SK-N-SH (cell line): Measurements from ENCODE around the gene PHOX2A. TPM values are rescaled to one million over a fixed set of nuclear protein-coding genes. Genes with fewer than 3 reads are reported as not detected.

Experiments
- CTCF ChIA-PET: fragments of 300-600, 350-600 bp; formaldehyde crosslinking; extraction: SDS; loops from one replicate; lab custom pipeline; 2021; lab: Yijun Ruan, JAX
- POLR2A ChIA-PET: fragments of 350-600 bp; sonication (Branson Sonifier 250); formaldehyde crosslinking; extraction: SDS; loops from one replicate; lab custom pipeline; 2020; ENCODE audit warnings: antibody characterized with exemption, inconsistent platforms; lab: Yijun Ruan, JAX
- DNase-seq: peaks from one replicate; pipeline ENCODE4 v3.0.0; 2012
- H2AFZ ChIP-seq: fragments of 200-600 bp; sonication (generic); 2 replicates; pipeline ENCODE4 v1.8.1; 2016; ENCODE audit warnings: antibody characterized with exemption, mild to moderate bottlenecking, low read depth
- H3F3A ChIP-seq: fragments of 200-600 bp; sonication (generic); replicated peaks from 2 replicates; pipeline ENCODE3; 2016; ENCODE audit warnings: antibody characterized with exemption, mild to moderate bottlenecking; ENCODE audit not compliant: insufficient read depth
- H3K27ac ChIP-seq, 2 experiments: fragments of 200-500 bp in 1 of 2; fragments of 200-600 bp in 1 of 2; sonication (Bioruptor generic) in 1 of 2; sonication (generic), shearing (Covaris generic) in 1 of 2; 2 replicates each; pipeline versions ENCODE4 v1.5.1 to v1.6.1; 2014 to 2016; ENCODE audit warnings: low read depth in 2 of 2, inconsistent platforms in 1 of 2, low read length in 1 of 2, mild to moderate bottlenecking in 1 of 2, mixed read lengths in 1 of 2
- H3K27me3 ChIP-seq: fragments of 200-600 bp; sonication (generic), shearing (Covaris generic); 2 replicates; pipeline ENCODE4 v1.6.1; 2016; ENCODE audit warnings: mixed run types; ENCODE audit not compliant: insufficient read depth
- H3K36me3 ChIP-seq, 2 experiments: fragments of 200-500 bp in 1 of 2; fragments of 200-600 bp in 1 of 2; sonication (Bioruptor generic) in 1 of 2; sonication (generic) in 1 of 2; replicated peaks in 1 of 2; 2 replicates each; pipeline versions ENCODE3 to v1.5.1; 2014 to 2016; ENCODE audit warnings: low read length in 1 of 2, mild to moderate bottlenecking in 1 of 2; ENCODE audit not compliant: insufficient read depth in 2 of 2, control insufficient read depth in 1 of 2
- H3K4me1 ChIP-seq, 2 experiments: fragments of 200-500 bp in 1 of 2; fragments of 200-600 bp in 1 of 2; sonication (Bioruptor generic) in 1 of 2; sonication (generic), shearing (Covaris generic) in 1 of 2; 2 replicates each; pipeline versions ENCODE4 v1.5.1 to v1.6.1; 2014 to 2016; ENCODE audit warnings: low read depth in 1 of 2, low read length in 1 of 2, mixed run types in 1 of 2; ENCODE audit not compliant: insufficient read depth in 2 of 2, control insufficient read depth in 1 of 2
- H3K4me2 ChIP-seq: fragments of 200-600 bp; sonication (generic), shearing (Covaris generic); 2 replicates; pipeline ENCODE4 v1.6.1; 2017; ENCODE audit warnings: mixed run types
- H3K4me3 ChIP-seq, 2 experiments: fragments of 200-500 bp in 1 of 2; fragments of 200-600 bp in 1 of 2; sonication (Bioruptor generic) in 1 of 2; sonication (generic), shearing (Covaris generic) in 1 of 2; 2 replicates each; pipeline versions ENCODE4 v1.5.1 to v1.8.1; 2014 to 2016; ENCODE audit warnings: low read depth in 2 of 2, inconsistent platforms in 1 of 2, low read length in 1 of 2, mild to moderate bottlenecking in 1 of 2, mixed read lengths in 1 of 2, moderate library complexity in 1 of 2
- H3K79me2 ChIP-seq: fragments of 200-600 bp; sonication (generic); 2 replicates; pipeline ENCODE4 v1.8.1; 2017; ENCODE audit warnings: mild to moderate bottlenecking; ENCODE audit not compliant: insufficient read depth
- H3K9ac ChIP-seq: fragments of 200-600 bp; sonication (generic); 2 replicates; pipeline ENCODE4 v1.6.1; 2017; ENCODE audit warnings: mixed run types
- H3K9me2 ChIP-seq: fragments of 200-600 bp; sonication (generic); 2 replicates; pipeline ENCODE4 v1.6.1; 2017; ENCODE audit warnings: mixed run types
- H3K9me3 ChIP-seq: fragments of 200-600 bp; sonication (generic); 2 replicates; pipeline ENCODE4 v1.6.1; 2017; ENCODE audit warnings: mixed run types, mild to moderate bottlenecking, moderate library complexity
- H4K20me1 ChIP-seq: fragments of 200-600 bp; sonication (generic); 2 replicates; pipeline ENCODE4 v1.6.1; 2017; ENCODE audit warnings: mild to moderate bottlenecking, mixed run types; ENCODE audit not compliant: insufficient read depth
- EP300 ChIP-seq, 2 experiments: IDR thresholded peaks; 2 replicates each; pipeline versions ENCODE4 v1.4.0 to v1.6.1; 2012; ENCODE audit warnings: borderline replicate concordance in 1 of 2, low read depth in 1 of 2, low read length in 1 of 2
- MEF2A ChIP-seq: IDR thresholded peaks from 2 replicates; pipeline ENCODE4 v1.4.0; 2012; ENCODE audit warnings: low read depth, borderline replicate concordance
- MXI1 ChIP-seq: IDR thresholded peaks from 2 replicates; pipeline ENCODE4 v1.6.1; 2012; ENCODE audit warnings: mild to moderate bottlenecking, low read depth, low read length, improper control_type of control experiment
- POLR2AphosphoS5 ChIP-seq: IDR thresholded peaks from 2 replicates; pipeline ENCODE4 v1.6.1; 2012; ENCODE audit warnings: low read depth, low read length
- SIN3A ChIP-seq: IDR thresholded peaks from 2 replicates; pipeline ENCODE4 v1.6.1; 2012; ENCODE audit warnings: low read depth, mild to moderate bottlenecking, low read length, moderate library complexity, borderline replicate concordance
- TAF1 ChIP-seq: IDR thresholded peaks from 2 replicates; pipeline ENCODE4 v1.6.1; 2012; ENCODE audit warnings: low read depth, mild to moderate bottlenecking, low read length, moderate library complexity, borderline replicate concordance
- WGBS: methylation state at CpG from one replicate; pipeline ENCODE4 v1.1.6; 2017; ENCODE audit warnings: low lambda C conversion rate; 5-methylcytosine and 5-hydroxymethylcytosine counted together
- polyA plus RNA-seq, 3 experiments: library from polyadenylated mRNA; depleted of rRNA; stranded (reverse); fragments of >200 nt; gene quantifications; 2 replicates each; pipeline ENCODE4 v1.2.3, GENCODE V29; 2012
- TF ChIP-seq, protein P1 (sequence below): IDR thresholded peaks from 2 replicates; pipeline ENCODE4 v1.6.1; 2012; ENCODE audit warnings: mild to moderate bottlenecking, low read depth, low read length, moderate library complexity

PHOX2A gene
- 65.0 and 75.6 TPM in 2 replicates for polyA plus RNA-seq (2012; rRNA removed)
- polyA plus RNA-seq (2012; cell fraction: cytosol; rRNA removed) = 38.6 and 72.8 TPM in 2 replicates
- polyA plus RNA-seq (2012; cell fraction: nucleus; rRNA removed) = 47.3 and 62.5 TPM in 2 replicates

- Histone ChIP-seq H3F3A (peaks cover 17% of the 10 kb centered on the region), H3K9me2 (no peaks in the 10 kb centered on the region), H4K20me1 (no peaks in the 10 kb centered on the region; the same call in 1 of the 2 replicates), H3K4me1 (peaks cover 9 to 10% of the 10 kb centered on the region in 2 experiments; a peak in 2 of 4 replicates), H3K9me3 (no peaks in the 10 kb centered on the region), H3K79me2 (peaks cover 24% of the 10 kb centered on the region), H3K27ac (peak within 1 kb of the TSS; percentile 36 to 90; a peak in 3 of 4 replicates), H3K4me2 (peak within 1 kb of the TSS; percentile 75), H3K36me3 (peaks cover 3 to 10% of the 10 kb centered on the region in 2 experiments), H3K4me3 (peak within 1 kb of the TSS; percentile 58 to 83), H2AFZ (peak within 1 kb of the TSS; percentile 33; the same call in 1 of the 2 replicates), H3K9ac (peak within 1 kb of the TSS; percentile 54; the same call in 1 of the 2 replicates), H3K27me3 (no peaks in the 10 kb centered on the region; the same call in 1 of the 2 replicates)
- DNase-seq = peak; percentile 95
- POLR2A ChIA-PET = interaction anchor here (0.6 to 15.5 kb wide), 33 partner anchors 12 to 228 kb away, joined by 3 to 880 read pairs (median 5); partner anchors contain the start of genes CLPB and INPPL1
- TF ChIP-seq TAF1 (peak; percentile 84), SIN3A (peak; percentile 40; the same call in 1 of the 2 replicates), EP300 (IDR thresholded peaks at IDR 0.05; ENCODE audit: borderline replicate concordance in 1 of 2, low read depth in 1 of 2, low read length in 1 of 2) (no peak), MXI1 (peak; percentile 51; the same call in 1 of the 2 replicates), POLR2AphosphoS5 (peak; percentile 96)
- TF ChIP-seq, protein P1, sequence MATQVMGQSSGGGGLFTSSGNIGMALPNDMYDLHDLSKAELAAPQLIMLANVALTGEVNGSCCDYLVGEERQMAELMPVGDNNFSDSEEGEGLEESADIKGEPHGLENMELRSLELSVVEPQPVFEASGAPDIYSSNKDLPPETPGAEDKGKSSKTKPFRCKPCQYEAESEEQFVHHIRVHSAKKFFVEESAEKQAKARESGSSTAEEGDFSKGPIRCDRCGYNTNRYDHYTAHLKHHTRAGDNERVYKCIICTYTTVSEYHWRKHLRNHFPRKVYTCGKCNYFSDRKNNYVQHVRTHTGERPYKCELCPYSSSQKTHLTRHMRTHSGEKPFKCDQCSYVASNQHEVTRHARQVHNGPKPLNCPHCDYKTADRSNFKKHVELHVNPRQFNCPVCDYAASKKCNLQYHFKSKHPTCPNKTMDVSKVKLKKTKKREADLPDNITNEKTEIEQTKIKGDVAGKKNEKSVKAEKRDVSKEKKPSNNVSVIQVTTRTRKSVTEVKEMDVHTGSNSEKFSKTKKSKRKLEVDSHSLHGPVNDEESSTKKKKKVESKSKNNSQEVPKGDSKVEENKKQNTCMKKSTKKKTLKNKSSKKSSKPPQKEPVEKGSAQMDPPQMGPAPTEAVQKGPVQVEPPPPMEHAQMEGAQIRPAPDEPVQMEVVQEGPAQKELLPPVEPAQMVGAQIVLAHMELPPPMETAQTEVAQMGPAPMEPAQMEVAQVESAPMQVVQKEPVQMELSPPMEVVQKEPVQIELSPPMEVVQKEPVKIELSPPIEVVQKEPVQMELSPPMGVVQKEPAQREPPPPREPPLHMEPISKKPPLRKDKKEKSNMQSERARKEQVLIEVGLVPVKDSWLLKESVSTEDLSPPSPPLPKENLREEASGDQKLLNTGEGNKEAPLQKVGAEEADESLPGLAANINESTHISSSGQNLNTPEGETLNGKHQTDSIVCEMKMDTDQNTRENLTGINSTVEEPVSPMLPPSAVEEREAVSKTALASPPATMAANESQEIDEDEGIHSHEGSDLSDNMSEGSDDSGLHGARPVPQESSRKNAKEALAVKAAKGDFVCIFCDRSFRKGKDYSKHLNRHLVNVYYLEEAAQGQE = peak; percentile 45; the same call in 1 of the 2 replicates
- no CpG with 5 or more reads among the region's 37 CpGs for WGBS
- CTCF ChIA-PET = interaction anchor here (1.0 to 19.7 kb wide), 7 partner anchors 65 to 187 kb away, joined by 3 to 314 read pairs (median 13); partner anchors contain the start of gene CLPB
Measured at GRCh38 chr11:72244060-72244360, at the start of gene PHOX2A. Gene PHOX2A (minus strand): TSS chr11:72244176. CDS start chr11:72244004, 172 bp downstream.

GRCh38 chr11:72293391-72293790, 49.4 kb upstream of the PHOX2A start:
- POLR2A ChIA-PET = interaction anchor here (1.1 to 2.5 kb wide), 3 partner anchors 10 to 50 kb away, joined by 4 to 15 read pairs (median 4); partner anchors contain the start of gene PHOX2A
- H3K79me2 ChIP-seq = no peaks in the 10 kb centered on the region
- WGBS = 94% methylated on average over 8 of the region's 14 CpGs
- H3F3A ChIP-seq = no peaks in the 10 kb centered on the region
- H3K4me2 ChIP-seq = no peak overlapping the region
- no peaks in the 10 kb centered on the region for H4K20me1 ChIP-seq
- H3K27ac ChIP-seq = peak overlapping the region in 1 of 2 experiments; percentile 75; a peak in 1 of 4 replicates
- no peaks in the 10 kb centered on the region for H3K27me3 ChIP-seq
- H3K4me3 ChIP-seq = no peak overlapping the region
- CTCF ChIA-PET = interaction anchor here (0.8 to 1.3 kb wide), 6 partner anchors 48 to 178 kb away, joined by 3 to 6 read pairs (median 4); no protein-coding TSS in a partner anchor
- peaks cover 0 to 13% of the 10 kb centered on the region in 2 experiments; a peak in 1 of 4 replicates for H3K4me1 ChIP-seq
- H3K9me3 ChIP-seq = no peaks in the 10 kb centered on the region
- no peak for TF ChIP-seq TAF1
- TF ChIP-seq POLR2AphosphoS5 = no peak
- no peak for TF ChIP-seq MEF2A
- TF ChIP-seq EP300 (IDR thresholded peaks at IDR 0.05; ENCODE audit: borderline replicate concordance in 1 of 2, low read depth in 1 of 2, low read length in 1 of 2) = no peak
- H3K9me2 ChIP-seq = no peaks in the 10 kb centered on the region
- no peak overlapping the region for H3K9ac ChIP-seq
- peaks cover 0 to 40% of the 10 kb centered on the region in 2 experiments for H3K36me3 ChIP-seq
- DNase-seq = no peak
- H2AFZ ChIP-seq = no peak overlapping the region
